SKM-1 treated with dmso at 0.1 percent for 144 hours (cell line): Measurements from ENCODE around the gene IQSEC1.

Source experiments
- DNase-seq: peaks from one replicate; lab custom pipeline; 2025; ENCODE audit not compliant: unreplicated experiment; lab: John Stamatoyannopoulos, UW

The IQSEC1 gene

DNA sequence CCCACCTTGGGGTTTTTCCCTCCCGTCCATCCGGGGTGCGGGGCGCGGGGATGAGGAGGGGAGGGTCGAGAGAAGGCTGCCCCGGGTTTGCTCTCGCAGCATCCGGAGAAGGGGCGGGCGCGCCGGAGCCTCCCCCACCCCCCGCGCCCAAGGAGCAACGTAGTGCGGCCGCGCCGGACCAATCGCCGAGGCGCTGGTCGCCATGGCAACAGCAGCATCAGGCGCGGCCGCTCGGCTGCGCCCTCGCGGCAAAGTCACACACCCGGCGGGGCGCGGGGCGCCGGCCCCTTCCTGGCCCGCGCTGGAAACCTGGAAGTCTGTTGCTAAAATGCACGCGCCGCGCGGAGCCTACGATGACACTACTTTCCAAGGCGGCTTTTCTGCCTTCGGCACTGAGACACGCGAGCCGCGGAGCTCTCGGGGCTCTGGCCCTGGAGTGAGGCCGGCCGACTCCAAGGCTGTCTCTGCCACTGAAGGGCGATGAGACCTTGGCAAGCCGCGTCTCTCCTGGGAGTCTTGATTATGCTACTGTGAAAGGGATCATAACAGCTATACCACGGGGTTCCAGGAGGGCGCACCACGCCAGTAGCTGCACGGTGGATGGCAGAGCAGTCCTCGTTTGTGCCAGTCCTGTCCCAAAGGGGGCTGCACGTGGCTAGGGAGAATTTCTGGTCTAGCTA lies at the start of gene IQSEC1:
Gene IQSEC1 (minus strand): TSS at position 104 of the 680 bp plus-strand sequence. CDS start 415 bp downstream, outside the sequence.
- DNase-seq: no peak

DNA sequence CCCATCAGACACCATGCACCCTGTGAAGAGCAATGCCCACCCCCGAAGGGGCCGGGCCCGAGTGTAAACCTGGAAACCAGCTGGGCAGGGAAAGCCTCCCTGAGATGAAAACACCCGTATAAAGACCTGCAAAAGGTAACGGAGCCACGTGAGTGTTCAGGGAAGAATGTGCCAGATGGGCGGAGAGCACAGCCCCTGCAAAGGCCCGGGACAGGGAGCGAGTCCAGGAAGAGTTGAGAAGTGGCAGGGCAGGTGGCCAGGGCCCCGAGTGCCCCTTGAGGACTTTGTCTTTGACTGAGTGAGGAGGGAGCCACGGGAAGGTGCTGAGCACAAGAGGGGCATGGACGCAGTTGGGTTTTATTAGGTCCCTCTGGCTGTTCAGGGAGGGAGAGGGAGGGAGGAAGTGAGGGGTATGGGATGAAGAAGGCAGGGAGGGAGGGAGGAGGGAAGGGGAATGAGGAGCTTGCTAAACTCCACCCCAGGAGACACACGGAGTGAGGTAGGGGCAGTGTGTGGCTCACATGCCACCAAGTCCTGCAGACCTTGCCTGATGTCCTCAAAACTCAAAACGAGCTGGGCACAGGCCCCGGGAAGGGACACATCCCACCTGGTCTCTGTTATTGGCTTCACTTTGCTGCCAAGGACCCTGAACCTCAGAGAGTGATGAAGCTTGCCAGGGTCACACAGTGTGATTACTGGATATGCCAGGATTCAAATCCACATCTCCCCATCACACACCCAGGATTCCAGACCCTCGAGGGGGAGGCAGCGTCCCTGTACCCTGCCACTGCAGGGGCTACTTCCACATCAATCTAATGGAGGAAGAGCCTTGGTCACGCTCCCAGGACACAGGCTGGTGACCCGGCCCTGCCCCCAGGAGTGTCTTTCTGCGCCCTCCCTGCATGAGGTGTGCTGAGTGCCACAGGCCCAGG lies 49.1 kb upstream of the IQSEC1 start:
- DNase-seq: no peak

DNA sequence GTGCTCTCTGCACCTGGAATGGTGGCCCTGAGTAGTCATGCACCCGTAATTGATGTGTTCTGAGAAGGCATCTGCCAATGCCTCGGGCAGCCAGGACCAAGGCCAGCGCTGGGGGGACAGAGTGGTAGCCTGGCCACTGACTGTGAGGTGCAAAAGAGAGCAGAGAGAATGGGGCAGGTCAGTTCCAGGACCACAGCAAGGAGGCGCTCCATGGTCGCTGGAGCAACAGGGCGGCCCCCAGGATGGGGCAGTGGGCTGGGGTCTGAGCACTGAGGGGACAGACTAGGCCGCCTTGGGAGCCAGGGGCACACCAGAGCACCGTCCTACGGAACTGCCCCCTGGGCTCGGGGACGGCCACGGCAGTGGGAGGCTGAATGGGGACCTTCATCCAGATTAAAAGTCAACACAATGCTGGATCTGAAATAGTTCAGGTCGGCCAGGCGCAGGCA lies 48.3 kb upstream of the IQSEC1 start:
- no peak for DNase-seq

DNA sequence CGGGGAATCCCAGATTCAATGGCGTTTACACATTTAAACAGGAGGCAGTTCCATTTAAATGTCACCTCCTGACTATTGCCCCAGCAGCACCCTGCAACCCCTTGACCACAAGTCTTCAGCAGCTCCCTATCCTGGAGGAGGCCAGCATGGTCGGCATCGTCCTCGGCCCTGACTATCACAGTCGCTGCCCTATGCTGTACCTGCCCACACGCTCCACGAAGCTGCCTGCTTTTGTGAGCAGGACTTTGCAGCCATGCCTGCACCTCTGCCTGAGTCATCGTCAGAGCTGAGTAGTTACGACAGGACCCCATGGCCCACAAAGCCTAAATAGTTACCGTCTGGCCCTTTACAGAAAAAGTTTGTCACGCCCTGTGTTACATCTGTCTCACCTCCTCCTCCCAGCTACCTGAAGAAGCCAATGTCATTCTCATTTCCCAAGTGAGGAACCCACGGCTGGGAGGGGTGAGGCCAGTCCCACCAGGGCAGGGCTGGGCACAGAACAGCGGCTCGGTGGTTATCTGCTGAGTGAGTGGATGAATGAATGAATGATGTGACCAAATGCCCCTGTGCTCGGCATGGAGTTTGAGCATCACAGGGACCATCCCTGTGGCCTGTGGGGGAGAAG lies 47.8 kb upstream of the IQSEC1 start:
- DNase-seq: no peak

DNA sequence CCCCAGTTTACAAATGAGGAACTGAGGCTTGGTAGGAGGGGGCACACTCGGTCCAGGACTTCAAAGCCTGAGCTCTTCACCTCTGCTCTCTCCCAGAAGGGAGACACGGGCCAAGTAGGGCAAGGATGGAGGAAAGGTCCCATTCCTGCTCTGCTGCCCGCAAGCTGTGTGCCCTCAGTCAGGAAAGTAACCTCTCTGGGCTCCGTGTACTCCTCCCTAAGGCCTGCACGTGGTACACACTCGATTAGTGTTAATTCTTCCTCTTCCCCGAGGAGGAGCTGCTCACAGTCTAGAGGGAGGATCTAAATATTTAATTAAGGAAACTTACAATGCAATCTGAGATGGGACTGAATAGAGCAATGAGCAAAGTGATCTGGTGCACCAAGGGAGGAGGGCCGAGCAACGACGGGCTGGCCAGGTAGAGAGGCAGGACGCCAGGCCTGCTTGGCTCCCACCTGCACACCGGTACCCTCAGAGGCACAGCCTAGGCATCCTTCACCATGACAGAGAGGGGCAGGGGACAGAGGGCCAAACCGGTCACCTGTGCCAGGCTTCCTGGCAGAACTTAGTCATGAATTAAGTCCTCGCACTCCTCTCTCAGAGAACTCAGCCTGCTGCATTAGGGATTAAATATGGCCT lies 47.2 kb upstream of the IQSEC1 start:
- DNase-seq: no peak

DNA sequence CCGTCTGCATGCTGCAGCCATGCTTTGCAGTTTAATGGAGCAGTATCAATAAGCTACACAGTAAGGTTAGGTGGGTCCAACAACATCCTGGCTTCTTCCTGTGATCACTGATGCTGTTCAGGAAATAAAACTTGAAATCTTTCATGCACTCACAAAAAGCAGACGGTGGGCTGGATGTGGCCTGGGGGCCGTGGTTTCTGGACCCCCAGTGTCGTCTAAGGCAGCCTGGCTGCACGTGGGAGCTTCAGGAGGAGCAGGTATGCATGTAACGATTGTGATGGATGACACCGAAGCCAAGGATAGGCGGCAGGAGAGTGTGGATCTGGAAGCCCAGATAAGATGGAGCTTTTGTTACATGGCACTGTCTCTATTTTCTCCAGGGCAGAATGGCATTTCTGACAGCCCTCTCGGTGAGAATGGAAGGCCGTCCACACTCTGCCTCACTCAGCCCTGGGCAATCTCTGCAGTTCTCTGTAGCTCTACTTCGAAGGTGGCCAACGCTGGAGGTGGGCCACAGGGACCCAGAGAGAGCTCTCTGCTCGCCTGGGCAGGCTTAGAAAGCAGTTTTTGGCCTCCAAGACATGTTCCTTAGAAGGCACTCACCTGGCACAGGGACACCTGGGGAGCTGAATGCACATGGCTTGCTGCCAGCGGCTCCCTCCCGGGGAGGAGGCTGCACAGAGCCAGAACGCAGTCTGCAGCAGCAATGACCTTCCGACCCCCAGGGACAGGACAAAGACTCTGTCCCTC lies 46.4 kb upstream of the IQSEC1 start:
- DNase-seq: no peak

DNA sequence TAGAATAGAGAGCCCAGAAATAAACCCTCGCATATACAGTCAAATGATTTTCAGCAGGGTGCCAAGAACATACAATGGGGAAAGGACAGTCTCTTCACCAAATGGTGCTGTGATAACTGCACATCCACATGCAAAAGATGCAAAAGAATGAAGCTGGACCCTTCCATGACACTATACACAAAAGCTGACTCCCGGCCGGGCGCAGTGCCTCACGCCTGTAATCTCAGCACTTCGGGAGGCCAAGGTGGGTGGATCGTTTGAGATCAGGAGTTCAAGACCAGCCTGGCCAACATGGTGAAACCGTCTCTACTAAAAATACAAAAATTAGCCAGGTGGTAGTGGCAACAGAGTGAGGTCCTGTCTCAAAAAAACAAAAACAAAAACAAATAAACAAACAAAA lies 43.2 kb upstream of the IQSEC1 start:
- DNase-seq: no peak

DNA sequence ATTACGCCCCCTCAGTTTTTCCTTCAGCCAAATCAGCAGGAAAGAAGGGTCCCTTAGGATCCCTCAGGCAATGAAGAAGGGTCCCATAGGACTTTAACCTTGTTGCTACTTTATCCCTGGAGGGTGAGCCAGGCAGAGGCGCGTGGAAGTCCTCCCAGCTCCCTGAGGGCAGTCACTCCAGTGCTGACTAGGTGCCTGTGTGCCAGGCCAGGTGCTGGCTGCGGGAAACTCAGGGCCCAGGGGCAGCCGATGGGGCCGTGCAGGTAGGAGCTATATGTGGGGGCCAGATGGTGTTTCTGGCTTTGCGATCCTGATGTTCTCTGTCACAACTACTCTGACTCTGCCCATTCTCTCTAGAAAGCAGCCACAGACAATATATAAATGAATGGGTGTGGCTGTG lies 42.8 kb upstream of the IQSEC1 start:
- DNase-seq: no peak

DNA sequence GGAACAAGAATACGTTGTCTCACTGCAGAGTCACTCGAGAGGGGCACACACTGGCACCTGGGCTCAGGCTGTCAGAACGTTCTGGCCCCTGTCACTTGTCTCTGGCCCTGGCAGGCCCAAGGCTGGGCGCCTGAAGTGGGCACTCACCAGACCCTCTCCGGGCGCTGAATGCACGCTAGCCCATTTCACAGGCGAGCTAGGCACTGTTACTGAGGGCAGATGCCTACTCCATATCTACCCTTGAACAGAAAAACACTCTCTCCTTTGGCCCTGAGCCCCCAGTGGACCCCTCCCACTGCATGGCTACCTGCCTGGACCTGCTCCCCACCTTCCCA lies 42.3 kb upstream of the IQSEC1 start:
- no peak for DNase-seq

DNA sequence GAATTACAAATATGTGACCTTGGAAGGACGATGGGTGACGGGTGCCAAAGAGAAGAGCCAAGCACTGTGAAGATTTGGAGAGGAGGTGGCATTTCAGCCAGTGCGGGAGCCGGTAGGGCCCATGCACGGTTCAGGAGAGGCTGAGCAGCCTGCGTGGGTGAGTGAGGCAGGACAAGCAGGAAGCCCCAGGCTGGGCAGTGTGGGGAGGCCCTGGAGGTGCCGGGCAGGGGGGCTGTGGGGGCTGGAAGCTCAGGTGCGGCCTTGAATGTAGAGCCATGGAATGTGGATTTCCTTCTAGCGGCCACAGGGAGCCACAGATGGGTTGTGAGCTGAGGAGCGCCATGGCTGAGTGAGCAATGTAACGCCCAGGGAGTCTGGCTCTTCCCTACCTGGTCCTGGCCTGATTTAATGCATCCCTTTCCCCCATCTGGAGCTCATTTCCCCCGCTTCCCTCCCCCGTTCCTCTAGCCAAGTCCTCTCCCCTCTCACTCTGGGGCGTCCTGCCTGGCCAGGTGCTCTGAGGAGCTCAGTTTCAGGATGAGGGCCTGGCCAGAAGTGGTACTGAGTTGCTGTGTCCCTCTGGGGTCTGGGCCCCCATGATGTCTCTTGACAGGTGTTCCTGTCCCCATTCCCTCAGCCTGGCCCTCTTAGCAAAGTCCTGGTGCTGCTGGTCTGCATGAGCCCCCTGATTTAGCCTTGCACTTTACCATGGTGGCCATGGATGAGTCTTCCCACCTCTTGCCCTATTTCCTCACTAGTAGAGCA lies 41.8 kb upstream of the IQSEC1 start:
- no peak for DNase-seq

DNA sequence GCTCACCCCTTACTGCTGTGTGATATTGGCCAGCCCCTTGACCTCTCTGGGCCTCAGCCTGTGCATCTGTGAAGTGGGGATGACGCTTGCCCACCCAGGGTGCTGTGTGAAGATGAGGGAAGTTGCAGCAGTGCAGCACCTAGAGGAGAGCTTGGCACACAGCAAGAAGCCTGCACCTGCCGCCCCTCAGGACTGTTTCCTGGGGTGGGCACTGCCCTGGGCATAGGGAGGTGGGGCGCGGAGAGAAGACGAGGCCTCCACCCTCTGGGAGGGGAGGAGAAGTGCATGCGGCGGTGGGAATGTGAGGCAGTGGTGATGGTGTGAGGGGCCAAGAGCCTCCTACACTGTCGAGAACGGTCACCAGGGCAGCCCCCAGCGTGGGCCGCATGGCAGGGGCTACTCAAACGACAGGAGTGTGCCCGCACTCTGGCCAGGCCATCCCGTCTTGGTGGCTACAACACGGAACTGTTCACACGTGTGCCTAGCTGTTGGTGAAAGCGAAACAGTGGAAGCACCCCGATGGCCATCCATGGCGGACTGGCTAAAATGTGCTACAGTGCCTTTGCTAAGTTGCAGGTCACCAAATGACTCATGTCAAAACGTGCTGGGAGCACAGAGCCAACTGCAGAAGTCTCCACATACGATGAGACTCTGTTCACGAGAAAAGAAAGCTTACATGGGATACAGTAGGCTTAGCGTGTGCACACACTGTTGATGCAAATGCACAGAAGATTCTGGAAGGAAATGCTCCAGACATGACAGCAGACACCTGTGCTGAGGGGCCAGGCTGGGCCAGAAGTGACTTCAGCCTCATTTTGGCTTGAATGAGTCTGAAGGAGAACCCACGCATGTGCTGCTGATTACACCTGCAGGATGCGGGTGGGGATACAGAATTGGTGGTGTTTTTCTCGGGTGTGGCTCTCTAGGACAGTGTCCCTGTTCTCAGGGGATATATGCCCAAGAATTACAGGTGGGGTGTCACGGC lies 40.4 kb upstream of the IQSEC1 start:
- DNase-seq: no peak

DNA sequence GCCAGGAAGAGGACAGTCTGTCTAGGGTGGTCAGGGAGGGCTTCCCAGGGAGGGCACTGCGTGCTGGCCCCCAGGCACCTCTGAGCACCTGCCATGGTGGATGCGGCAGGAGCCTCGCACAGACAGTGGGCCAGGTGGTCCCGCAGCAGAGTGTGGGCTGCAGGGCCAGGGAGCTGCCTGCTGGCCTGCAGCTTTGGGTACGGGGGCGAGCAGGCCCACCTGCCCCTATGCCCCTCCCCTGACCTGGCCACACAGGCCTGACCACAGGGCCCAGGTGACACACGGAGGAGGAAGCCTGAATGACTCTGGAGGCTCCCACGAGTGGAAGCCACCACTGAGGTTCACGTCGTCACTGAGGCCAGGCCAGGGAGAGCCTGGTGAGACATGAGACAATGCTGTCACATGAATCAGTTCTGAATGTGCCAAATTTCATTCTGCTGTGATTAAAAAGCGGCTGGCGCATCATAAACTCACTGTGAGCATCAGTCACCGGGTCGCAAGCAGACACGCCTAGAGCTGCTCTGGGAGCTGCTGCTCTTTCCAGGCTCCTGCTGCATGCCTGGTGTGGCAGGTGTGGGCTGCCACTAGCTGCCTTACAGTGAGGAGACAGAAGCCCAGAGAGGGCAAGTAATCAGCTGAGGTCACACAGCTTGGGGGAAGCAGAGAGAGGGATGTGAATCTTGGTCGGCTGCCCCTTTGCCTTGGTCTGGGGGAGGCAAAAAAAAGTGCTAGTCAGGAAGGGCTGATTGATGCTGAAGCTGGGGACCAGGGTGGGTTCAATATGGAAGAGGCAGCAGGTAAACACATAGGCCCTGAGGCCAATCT lies 39.5 kb upstream of the IQSEC1 start:
- DNase-seq: no peak

DNA sequence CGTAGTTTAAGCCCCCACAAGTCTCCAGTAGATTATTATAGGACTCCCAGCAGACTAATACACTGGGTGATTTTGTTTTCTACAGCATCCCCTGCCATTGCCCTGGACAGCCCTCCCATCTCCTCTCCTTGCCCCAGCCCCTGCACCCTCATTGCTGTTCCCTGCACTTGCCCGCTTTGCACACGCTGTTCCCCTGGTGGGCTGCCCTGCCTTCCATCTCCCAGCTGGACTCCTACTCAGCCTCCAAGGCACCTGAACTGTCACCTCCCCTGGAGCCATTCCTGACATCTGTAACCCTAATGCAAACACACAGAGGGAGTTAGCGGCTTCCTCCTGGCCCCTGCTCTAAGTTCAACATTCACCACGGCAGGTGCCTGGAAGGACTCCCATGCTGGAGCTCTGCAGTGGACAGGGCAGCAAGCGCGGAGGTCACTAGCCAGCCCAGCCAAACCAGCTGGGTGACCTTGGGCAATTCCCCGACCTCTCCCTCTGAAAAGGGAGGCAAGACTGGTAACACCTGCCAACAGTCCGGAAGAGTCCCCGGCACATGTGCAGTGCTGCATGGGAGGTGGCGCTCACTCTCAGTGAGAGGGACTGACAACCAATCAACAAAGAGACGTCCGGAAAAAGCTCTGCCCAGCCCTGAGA lies 38.8 kb upstream of the IQSEC1 start:
- no peak for DNase-seq

DNA sequence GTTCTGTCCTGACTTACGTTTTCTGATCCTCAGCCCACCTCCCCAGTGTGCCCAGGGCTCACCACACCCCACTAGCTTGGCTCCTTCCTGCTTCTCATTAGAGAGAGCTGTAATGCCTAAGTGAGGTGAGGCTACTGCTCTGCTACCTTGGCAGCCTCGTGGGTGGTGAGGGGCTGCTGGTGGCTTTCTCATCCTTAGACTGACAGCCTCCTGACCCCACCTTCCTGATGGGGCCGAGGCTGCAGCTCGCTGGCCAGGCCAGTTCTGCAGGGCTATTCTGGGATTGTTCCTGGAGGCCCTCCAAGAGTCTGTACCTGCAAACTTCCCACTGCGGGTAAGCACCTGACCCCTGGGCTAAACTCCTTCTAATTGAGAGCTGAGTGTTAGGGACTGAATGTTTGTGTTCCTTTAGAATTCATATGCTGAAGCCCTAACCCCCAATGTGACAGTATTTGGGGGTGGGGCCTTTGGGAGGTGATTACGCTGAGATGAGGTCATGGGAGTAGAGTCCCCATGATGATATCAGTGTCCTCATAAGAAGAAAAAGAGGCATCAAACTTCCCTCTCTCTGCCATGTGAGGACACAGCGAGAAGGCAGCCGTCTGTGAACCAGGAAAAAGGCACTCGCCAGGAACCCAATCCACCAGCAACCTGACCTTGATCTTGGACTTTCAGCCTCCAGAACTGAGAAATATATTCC lies 38.1 kb upstream of the IQSEC1 start:
- DNase-seq: no peak

DNA sequence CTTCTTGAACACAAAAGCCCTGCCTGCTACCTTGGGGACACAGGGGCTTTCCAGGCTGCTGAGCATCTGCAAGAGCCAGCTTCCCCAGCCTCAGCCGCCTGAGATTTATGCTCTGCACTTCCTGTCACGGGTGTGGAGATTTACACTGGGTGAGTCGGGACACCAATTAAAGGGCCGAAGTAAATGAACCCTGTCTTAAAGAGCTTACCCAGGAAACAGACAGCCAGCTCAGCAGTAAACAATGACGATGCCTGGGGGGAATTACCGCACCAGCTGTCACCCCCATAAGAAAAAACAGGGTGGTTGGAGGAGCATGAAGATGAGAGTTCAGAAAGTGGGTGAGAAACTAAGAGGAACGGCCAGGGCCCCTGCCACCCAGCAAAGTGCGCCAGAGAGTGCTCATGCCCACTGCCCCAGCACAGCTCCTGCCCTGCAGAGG lies 37.5 kb upstream of the IQSEC1 start:
- no peak for DNase-seq

DNA sequence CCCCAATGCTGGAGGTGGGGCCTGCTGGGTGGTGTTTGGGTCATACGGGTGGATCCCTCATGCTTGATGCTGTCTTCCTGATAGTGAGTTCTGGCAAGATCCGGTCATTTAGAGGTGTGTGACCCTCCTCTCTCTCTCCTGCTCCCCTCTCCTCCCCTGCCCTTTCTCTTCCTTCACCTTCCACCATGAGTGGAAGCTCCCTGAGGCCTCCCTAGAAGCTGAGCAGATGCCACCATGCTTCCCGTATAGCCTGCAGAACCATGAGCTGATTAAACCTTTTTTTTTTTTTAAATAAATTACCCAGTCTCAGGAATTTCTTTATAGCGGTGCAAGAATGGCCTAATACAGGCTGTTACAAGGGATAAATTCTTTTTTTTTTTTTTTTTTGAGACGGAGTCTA lies 36.3 kb upstream of the IQSEC1 start:
- DNase-seq: no peak

DNA sequence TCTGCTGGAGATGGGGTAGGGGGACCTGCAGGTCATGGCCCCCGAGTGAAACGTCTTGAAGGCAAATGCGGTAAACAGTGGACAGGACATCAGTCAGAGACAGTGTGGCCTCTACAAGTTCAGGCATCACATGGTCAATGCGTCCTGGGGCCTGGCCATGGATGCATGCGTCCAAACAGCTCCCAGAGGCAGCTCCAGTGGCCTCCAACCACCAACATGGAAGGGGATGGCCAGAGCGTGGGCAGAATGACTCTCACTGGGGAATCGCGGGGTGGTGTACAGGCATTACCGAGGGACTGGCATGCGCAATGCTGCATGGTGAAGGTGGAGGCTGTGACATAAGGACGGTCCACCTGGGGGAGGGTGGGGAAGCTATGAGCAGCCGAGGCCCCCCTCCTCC lies 35.6 kb upstream of the IQSEC1 start:
- no peak for DNase-seq
